ENCODE data around the gene EMD. TPM values are rescaled to one million over a fixed set of nuclear protein-coding genes. Genes with fewer than 3 reads are reported as not detected.
A peak's percentile ranks its signal among the peaks of the same experiment; 100 is the strongest.

Gene EMD
- total RNA-seq, 1 experiment from 2014 or later: 56.2 TPM

DNA sequence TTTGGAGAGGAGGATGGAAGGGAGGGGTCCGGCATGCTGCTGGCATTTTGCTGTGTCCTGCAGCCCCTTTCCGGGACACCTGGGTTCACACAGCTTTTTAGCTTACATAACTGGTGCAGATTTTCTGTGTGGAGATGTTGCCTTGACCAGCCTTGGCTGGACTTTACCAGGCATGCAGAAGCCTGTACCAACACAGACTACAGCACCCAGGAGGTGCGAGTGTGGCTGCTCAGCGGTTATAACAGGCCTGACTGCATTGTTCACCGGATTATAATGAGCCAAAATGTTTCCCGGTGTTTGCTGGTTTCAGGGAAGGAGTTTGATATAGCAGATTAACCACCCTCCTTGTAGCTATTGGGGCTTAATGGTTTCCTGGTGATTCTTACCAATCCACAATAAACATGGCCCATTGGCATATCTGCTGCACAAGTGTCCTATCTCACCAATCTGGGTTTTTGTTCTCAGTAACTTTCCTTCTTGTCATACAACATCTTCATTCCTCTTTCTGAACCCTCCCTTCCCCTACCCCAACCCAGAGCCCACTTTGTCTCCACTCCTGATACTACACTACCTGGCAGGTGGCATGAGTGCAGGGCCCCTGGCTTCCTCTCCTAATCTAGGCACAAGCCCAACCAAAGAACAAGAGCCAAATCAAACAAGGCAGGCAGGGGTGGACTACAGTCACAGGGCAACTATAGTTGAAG lies 23.0 kb downstream of the EMD start:
- no peak for DNase-seq
- H3K27me3 ChIP-seq (ENCODE audit: control insufficient read depth, insufficient read depth, low read length): no peaks in the 10 kb centered on the region
- H3K36me3 ChIP-seq (replicated peaks; ENCODE audit: control insufficient read depth, insufficient read depth, low read length): peaks cover 14% of the 10 kb centered on the region
- H3K4me3 ChIP-seq (ENCODE audit: insufficient read depth, low read depth, low read length): no peak overlapping the region

GRCh38 chrX:154402622-154403127 lies 23.6 kb downstream of the EMD start:
- DNase-seq: no peak
- Histone ChIP-seq H3K27me3 (ENCODE audit: control insufficient read depth, insufficient read depth, low read length) (no peaks in the 10 kb centered on the region), H3K4me3 (ENCODE audit: insufficient read depth, low read depth, low read length) (no peak overlapping the region), H3K36me3 (replicated peaks; ENCODE audit: control insufficient read depth, insufficient read depth, low read length) (peaks cover 14% of the 10 kb centered on the region)

DNA sequence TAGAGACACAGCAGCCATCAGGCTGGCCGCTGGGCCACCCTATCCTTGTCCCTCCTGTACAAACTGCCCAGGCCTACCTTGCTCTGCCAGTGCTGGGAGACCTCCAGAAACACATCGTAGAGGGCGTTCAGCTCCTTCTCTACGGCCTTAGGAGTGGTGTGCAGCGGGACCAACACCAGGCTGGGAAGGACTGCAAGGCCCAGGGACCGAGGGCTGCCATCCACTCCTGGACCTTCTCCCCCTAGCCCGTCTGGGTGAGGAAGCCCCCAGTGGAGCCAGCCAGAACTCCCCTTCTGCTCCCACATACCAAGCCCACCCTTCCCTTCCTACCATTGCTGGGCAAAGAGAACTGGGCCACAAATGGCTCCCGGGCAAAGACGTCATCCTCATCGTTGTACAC lies 24.1 kb downstream of the EMD start:
- Histone ChIP-seq H3K4me3 (ENCODE audit: insufficient read depth, low read depth, low read length) (no peak overlapping the region), H3K27me3 (ENCODE audit: control insufficient read depth, insufficient read depth, low read length) (no peaks in the 10 kb centered on the region), H3K36me3 (replicated peaks; ENCODE audit: control insufficient read depth, insufficient read depth, low read length) (peaks cover 14% of the 10 kb centered on the region)
- DNase-seq: no peak

- peaks cover 14% of the 10 kb centered on the region for H3K36me3 ChIP-seq (replicated peaks; ENCODE audit: control insufficient read depth, insufficient read depth, low read length)
- H3K4me3 ChIP-seq (ENCODE audit: insufficient read depth, low read depth, low read length): no peak overlapping the region
- no peak for DNase-seq
- no peaks in the 10 kb centered on the region for H3K27me3 ChIP-seq (ENCODE audit: control insufficient read depth, insufficient read depth, low read length)
These were observed 24.8 kb downstream of the EMD start for GRCh38 chrX:154403858-154404257.

GRCh38 chrX:154404625-154405192 lies 25.6 kb downstream of the EMD start:
- no peak for DNase-seq

GRCh38 chrX:154408659-154409221 lies 29.6 kb downstream of the EMD start:
- no peaks in the 10 kb centered on the region for H3K27me3 ChIP-seq (ENCODE audit: control insufficient read depth, insufficient read depth, low read length)
- no peak for DNase-seq
- H3K36me3 ChIP-seq (replicated peaks; ENCODE audit: control insufficient read depth, insufficient read depth, low read length): no peaks in the 10 kb centered on the region; the same call in 1 of the 2 replicates
- peak overlapping the region; percentile 31 for H3K4me3 ChIP-seq (ENCODE audit: insufficient read depth, low read depth, low read length)

More at GRCh38 chrX:154404625-154405192, 25.6 kb downstream of the EMD start:
- H3K36me3 ChIP-seq (replicated peaks; ENCODE audit: control insufficient read depth, insufficient read depth, low read length): peaks cover 7% of the 10 kb centered on the region
- no peaks in the 10 kb centered on the region for H3K27me3 ChIP-seq (ENCODE audit: control insufficient read depth, insufficient read depth, low read length)
- no peak overlapping the region for H3K4me3 ChIP-seq (ENCODE audit: insufficient read depth, low read depth, low read length)

- Histone ChIP-seq H3K4me3 (ENCODE audit: insufficient read depth, low read depth, low read length) (peak within 1 kb of the TSS; percentile 31), H3K27me3 (ENCODE audit: control insufficient read depth, insufficient read depth, low read length) (no peaks in the 10 kb centered on the region), H3K36me3 (replicated peaks; ENCODE audit: control insufficient read depth, insufficient read depth, low read length) (no peaks in the 10 kb centered on the region; the same call in 1 of the 2 replicates)
- peak; percentile 92 for DNase-seq
These were observed 30.3 kb downstream of the EMD start, which contains the start of gene DNASE1L1 for GRCh38 chrX:154409222-154409871. Gene DNASE1L1, minus strand, starts transcription at chrX:154409254. Its CDS starts 3,686 bp downstream, at chrX:154405568.

GRCh38 chrX:154411981-154412340 lies 32.9 kb downstream of the EMD start:
- no peaks in the 10 kb centered on the region; the same call in 1 of the 2 replicates for H3K36me3 ChIP-seq (replicated peaks; ENCODE audit: control insufficient read depth, insufficient read depth, low read length)
- H3K27me3 ChIP-seq (ENCODE audit: control insufficient read depth, insufficient read depth, low read length): no peaks in the 10 kb centered on the region
- peak; percentile 89 for DNase-seq

GRCh38 chrX:154412468-154412867 lies 33.4 kb downstream of the EMD start:
- no peak for DNase-seq
- H3K36me3 ChIP-seq (replicated peaks; ENCODE audit: control insufficient read depth, insufficient read depth, low read length): no peaks in the 10 kb centered on the region; the same call in 1 of the 2 replicates
- peak overlapping the region; percentile 77 for H3K4me3 ChIP-seq (ENCODE audit: insufficient read depth, low read depth, low read length)
- H3K27me3 ChIP-seq (ENCODE audit: control insufficient read depth, insufficient read depth, low read length): no peaks in the 10 kb centered on the region

More at GRCh38 chrX:154411981-154412340, 32.9 kb downstream of the EMD start:
- H3K4me3 ChIP-seq (ENCODE audit: insufficient read depth, low read depth, low read length): peak overlapping the region; percentile 77

DNA sequence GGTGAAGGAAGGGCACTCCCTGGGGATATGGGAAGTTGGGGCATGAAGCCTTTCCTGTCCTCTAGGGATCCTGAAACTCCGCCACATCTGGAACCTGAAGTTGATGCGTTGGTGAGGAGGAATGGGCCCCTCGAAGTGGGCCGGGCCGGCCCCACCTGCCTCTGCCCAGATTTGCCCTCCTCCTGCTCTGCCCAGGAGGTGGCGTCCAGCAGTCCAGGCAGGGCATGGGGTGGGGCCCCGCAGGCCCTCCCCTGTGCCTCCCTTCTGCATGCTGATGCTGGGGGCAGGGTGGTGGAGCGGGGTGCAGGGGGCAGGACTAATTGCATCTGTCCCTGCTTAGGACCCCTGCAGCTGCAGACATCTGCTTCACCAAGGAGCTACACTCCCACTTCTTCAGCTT lies 34.0 kb downstream of the EMD start:
- no peaks in the 10 kb centered on the region for H3K27me3 ChIP-seq (ENCODE audit: control insufficient read depth, insufficient read depth, low read length)
- no peaks in the 10 kb centered on the region; the same call in 1 of the 2 replicates for H3K36me3 ChIP-seq (replicated peaks; ENCODE audit: control insufficient read depth, insufficient read depth, low read length)
- DNase-seq: no peak
- H3K4me3 ChIP-seq (ENCODE audit: insufficient read depth, low read depth, low read length): no peak overlapping the region

GRCh38 chrX:154417157-154417556 lies 38.1 kb downstream of the EMD start:
- H3K36me3 ChIP-seq (replicated peaks; ENCODE audit: control insufficient read depth, insufficient read depth, low read length): no peaks in the 10 kb centered on the region; the same call in 1 of the 2 replicates
- DNase-seq: no peak
- no peak overlapping the region for H3K4me3 ChIP-seq (ENCODE audit: insufficient read depth, low read depth, low read length)
- H3K27me3 ChIP-seq (ENCODE audit: control insufficient read depth, insufficient read depth, low read length): no peaks in the 10 kb centered on the region

GRCh38 chrX:154419189-154419588 lies 40.1 kb downstream of the EMD start:
- Histone ChIP-seq H3K4me3 (ENCODE audit: insufficient read depth, low read depth, low read length) (no peak overlapping the region), H3K36me3 (replicated peaks; ENCODE audit: control insufficient read depth, insufficient read depth, low read length) (no peaks in the 10 kb centered on the region; the same call in 1 of the 2 replicates), H3K27me3 (ENCODE audit: control insufficient read depth, insufficient read depth, low read length) (no peaks in the 10 kb centered on the region)
- no peak for DNase-seq

DNA sequence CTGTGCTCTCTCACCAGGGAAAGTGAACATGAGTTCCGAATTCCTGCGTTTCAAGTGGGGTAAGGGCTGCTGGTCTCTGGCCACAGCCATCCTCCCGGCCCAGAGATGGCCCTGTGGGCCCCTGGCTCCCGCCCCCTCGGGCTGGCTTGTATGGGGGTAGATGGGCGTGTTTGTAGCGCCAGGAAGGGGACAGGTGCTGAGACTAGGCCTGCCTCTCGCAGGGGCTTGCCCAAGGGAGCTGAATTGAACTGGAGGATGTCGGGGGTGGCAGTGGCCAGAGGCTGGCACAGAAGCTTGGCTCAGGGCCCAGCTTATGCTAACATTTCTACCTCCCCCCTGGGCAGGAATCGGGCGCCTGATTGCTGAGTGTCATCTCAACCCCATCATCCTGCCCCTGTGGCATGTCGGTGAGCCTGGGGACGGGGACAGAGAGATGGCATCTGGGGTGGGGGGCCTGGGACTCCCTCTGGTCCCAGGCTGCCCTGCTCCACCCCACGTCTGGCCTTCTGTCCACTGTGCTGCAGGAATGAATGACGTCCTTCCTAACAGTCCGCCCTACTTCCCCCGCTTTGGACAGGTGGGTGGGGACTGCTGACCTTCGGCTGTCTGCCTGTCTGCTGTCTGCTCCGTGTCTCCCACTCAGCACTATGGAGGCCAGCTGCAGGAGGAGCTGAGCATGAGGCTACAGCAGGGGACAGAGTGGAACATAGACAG lies 40.8 kb downstream of the EMD start:
- no peak for DNase-seq
- no peaks in the 10 kb centered on the region; the same call in 1 of the 2 replicates for H3K36me3 ChIP-seq (replicated peaks; ENCODE audit: control insufficient read depth, insufficient read depth, low read length)
- H3K27me3 ChIP-seq (ENCODE audit: control insufficient read depth, insufficient read depth, low read length): no peaks in the 10 kb centered on the region

GRCh38 chrX:154420402-154420756 lies 41.3 kb downstream of the EMD start:
- Histone ChIP-seq H3K27me3 (ENCODE audit: control insufficient read depth, insufficient read depth, low read length) (no peaks in the 10 kb centered on the region), H3K36me3 (replicated peaks; ENCODE audit: control insufficient read depth, insufficient read depth, low read length) (no peaks in the 10 kb centered on the region; the same call in 1 of the 2 replicates), H3K4me3 (ENCODE audit: insufficient read depth, low read depth, low read length) (no peak overlapping the region)
- DNase-seq: no peak

More for the DNA sequence above, 40.8 kb downstream of the EMD start:
- no peak overlapping the region for H3K4me3 ChIP-seq (ENCODE audit: insufficient read depth, low read depth, low read length)

All from H7 (cell line).